Omental fat pad (tissue), 4 donors: ENCODE results near the gene TSPAN7. TPM values are rescaled to one million over a fixed set of nuclear protein-coding genes. Genes with fewer than 3 reads are reported as not detected.

ENCODE experiments used
- ATAC-seq: fragments of 150-250 bp; one replicate; pipeline ENCODE4 v1.9.1; 2016; ENCODE audit warnings: mild to moderate bottlenecking, moderate library complexity; ENCODE audit not compliant: low FRiP score
- DNase-seq: peaks from one replicate; pipeline ENCODE4 v3.0.0-alpha.2; 2019; ENCODE audit warnings: low spot score
- CTCF ChIP-seq, 3 donors: fragments of 450-650 bp; IDR thresholded peaks; one replicate each; pipeline ENCODE4 v1.5.1; 2016 to 2017; ENCODE audit warnings: antibody characterized with exemption in 3 of 3, mild to moderate bottlenecking in 3 of 3, moderate library complexity in 2 of 3
- total RNA-seq, 4 donors: library from RNA; depleted of rRNA; stranded (reverse); fragments of >200 nt; gene quantifications; one replicate each; pipeline ENCODE4 v1.1.0, GENCODE V29; 2016

Gene TSPAN7
- total RNA-seq, 4 donors from 2014 or later = 18.7 to 61.2 (median 40.8) TPM

GRCh38 chrX:38694394-38694793, 133.1 kb downstream of the TSPAN7 start:
- ATAC-seq = no peak
- no peak for DNase-seq
- TF ChIP-seq CTCF (IDR thresholded peaks at IDR 0.05) = no peak

- no peak for TF ChIP-seq CTCF (IDR thresholded peaks at IDR 0.05)
- ATAC-seq (no peak), DNase-seq (no peak)
Observed at GRCh38 chrX:38697461-38697860, 136.1 kb downstream of the TSPAN7 start.

- DNase-seq (no peak), ATAC-seq (no peak)
- no peak for TF ChIP-seq CTCF (IDR thresholded peaks at IDR 0.05)
Observed at GRCh38 chrX:38699121-38699520, 137.8 kb downstream of the TSPAN7 start.

- no peak for TF ChIP-seq CTCF (IDR thresholded peaks at IDR 0.05)
- DNase-seq = no peak
- no peak for ATAC-seq
Observed at GRCh38 chrX:38699696-38700095, 138.4 kb downstream of the TSPAN7 start.

- TF ChIP-seq CTCF (IDR thresholded peaks at IDR 0.05) = no peak
Observed at GRCh38 chrX:38701073-38701472, 139.7 kb downstream of the TSPAN7 start.

GRCh38 chrX:38704146-38704882, 143.0 kb downstream of the TSPAN7 start:
- no peak for TF ChIP-seq CTCF (IDR thresholded peaks at IDR 0.05)
- DNase-seq = no peak

More at GRCh38 chrX:38701073-38701472, 139.7 kb downstream of the TSPAN7 start:
- DNase-seq = no peak
- no peak for ATAC-seq

GRCh38 chrX:38717871-38718270, 156.5 kb downstream of the TSPAN7 start:
- TF ChIP-seq CTCF (IDR thresholded peaks at IDR 0.05) = no peak
- DNase-seq (no peak), ATAC-seq (no peak)

More at GRCh38 chrX:38704146-38704882, 143.0 kb downstream of the TSPAN7 start:
- no peak for ATAC-seq
